ENCODE data around the gene ATXN7L2.

Gene ATXN7L2

GRCh38 chr1:109529881-109530456 is 46.3 kb downstream of the ATXN7L2 start:
- TF ChIP-seq SIN3A (IDR thresholded peaks at IDR 0.05; ENCODE audit: borderline replicate concordance, insufficient read depth, low read length) (no peak), TAF1 (IDR thresholded peaks at IDR 0.05; ENCODE audit: borderline replicate concordance, insufficient read depth, low read length) (no peak), POLR2AphosphoS5 (IDR thresholded peaks at IDR 0.05; ENCODE audit: low read depth, low read length) (no peak), FOXP2 (optimal IDR thresholded peaks at IDR 0.05; ENCODE audit: borderline replicate concordance, extremely low read depth, extremely low read length, insufficient read depth) (no peak)
- TF ChIP-seq, protein P1, sequence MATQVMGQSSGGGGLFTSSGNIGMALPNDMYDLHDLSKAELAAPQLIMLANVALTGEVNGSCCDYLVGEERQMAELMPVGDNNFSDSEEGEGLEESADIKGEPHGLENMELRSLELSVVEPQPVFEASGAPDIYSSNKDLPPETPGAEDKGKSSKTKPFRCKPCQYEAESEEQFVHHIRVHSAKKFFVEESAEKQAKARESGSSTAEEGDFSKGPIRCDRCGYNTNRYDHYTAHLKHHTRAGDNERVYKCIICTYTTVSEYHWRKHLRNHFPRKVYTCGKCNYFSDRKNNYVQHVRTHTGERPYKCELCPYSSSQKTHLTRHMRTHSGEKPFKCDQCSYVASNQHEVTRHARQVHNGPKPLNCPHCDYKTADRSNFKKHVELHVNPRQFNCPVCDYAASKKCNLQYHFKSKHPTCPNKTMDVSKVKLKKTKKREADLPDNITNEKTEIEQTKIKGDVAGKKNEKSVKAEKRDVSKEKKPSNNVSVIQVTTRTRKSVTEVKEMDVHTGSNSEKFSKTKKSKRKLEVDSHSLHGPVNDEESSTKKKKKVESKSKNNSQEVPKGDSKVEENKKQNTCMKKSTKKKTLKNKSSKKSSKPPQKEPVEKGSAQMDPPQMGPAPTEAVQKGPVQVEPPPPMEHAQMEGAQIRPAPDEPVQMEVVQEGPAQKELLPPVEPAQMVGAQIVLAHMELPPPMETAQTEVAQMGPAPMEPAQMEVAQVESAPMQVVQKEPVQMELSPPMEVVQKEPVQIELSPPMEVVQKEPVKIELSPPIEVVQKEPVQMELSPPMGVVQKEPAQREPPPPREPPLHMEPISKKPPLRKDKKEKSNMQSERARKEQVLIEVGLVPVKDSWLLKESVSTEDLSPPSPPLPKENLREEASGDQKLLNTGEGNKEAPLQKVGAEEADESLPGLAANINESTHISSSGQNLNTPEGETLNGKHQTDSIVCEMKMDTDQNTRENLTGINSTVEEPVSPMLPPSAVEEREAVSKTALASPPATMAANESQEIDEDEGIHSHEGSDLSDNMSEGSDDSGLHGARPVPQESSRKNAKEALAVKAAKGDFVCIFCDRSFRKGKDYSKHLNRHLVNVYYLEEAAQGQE (IDR thresholded peaks at IDR 0.05; ENCODE audit: insufficient read depth in 1 of 2, low read depth in 2 of 2, low read length in 2 of 2), result no peak

GRCh38 chr1:109530457-109531087 is 46.9 kb downstream of the ATXN7L2 start:
- TF ChIP-seq, protein P1 (IDR thresholded peaks at IDR 0.05; ENCODE audit: insufficient read depth in 1 of 2, low read depth in 2 of 2, low read length in 2 of 2), result no peak
- TF ChIP-seq POLR2AphosphoS5 (IDR thresholded peaks at IDR 0.05; ENCODE audit: low read depth, low read length) (no peak), TAF1 (IDR thresholded peaks at IDR 0.05; ENCODE audit: borderline replicate concordance, insufficient read depth, low read length) (no peak), FOXP2 (optimal IDR thresholded peaks at IDR 0.05; ENCODE audit: borderline replicate concordance, extremely low read depth, extremely low read length, insufficient read depth) (no peak), SIN3A (IDR thresholded peaks at IDR 0.05; ENCODE audit: borderline replicate concordance, insufficient read depth, low read length) (no peak)

- TF ChIP-seq, protein P1 (IDR thresholded peaks at IDR 0.05; ENCODE audit: insufficient read depth in 1 of 2, low read depth in 2 of 2, low read length in 2 of 2), result no peak
- TF ChIP-seq FOXP2 (optimal IDR thresholded peaks at IDR 0.05; ENCODE audit: borderline replicate concordance, extremely low read depth, extremely low read length, insufficient read depth) (no peak), TAF1 (IDR thresholded peaks at IDR 0.05; ENCODE audit: borderline replicate concordance, insufficient read depth, low read length) (no peak), POLR2AphosphoS5 (IDR thresholded peaks at IDR 0.05; ENCODE audit: low read depth, low read length) (no peak), SIN3A (IDR thresholded peaks at IDR 0.05; ENCODE audit: borderline replicate concordance, insufficient read depth, low read length) (no peak)
These were observed 47.7 kb downstream of the ATXN7L2 start for GRCh38 chr1:109531380-109531779.

DNA sequence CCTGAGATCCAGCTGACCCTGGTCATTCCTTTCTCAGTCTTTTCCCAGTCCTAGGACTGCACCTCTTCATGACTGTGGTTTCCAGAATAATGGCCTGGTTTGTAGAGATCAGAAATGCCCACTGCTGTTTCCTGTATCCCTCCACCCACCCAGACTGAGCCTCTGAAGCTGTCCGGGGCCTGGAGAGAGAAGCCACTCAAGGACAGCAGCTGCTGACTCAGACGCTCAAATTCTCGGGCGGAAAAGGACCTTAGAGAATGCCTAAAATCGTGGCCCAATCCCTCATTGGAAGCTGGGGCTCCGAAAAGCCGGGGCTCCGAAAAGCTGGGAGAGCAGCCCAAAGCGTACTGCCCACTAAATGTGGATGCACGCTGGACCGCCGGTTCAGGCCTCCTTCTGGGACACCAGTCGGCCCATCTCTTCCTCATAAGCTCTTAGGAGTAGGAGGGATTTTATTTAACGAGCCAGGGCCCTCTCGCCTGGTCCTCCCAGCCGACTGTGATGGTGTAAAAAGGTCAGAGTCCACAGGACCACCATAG is 48.2 kb downstream of the ATXN7L2 start:
- TF ChIP-seq TAF1 (IDR thresholded peaks at IDR 0.05; ENCODE audit: borderline replicate concordance, insufficient read depth, low read length), result no peak
- TF ChIP-seq, protein P1 (IDR thresholded peaks at IDR 0.05; ENCODE audit: insufficient read depth in 1 of 2, low read depth in 2 of 2, low read length in 2 of 2), result no peak
- no peak for TF ChIP-seq FOXP2 (optimal IDR thresholded peaks at IDR 0.05; ENCODE audit: borderline replicate concordance, extremely low read depth, extremely low read length, insufficient read depth)
- no peak for TF ChIP-seq SIN3A (IDR thresholded peaks at IDR 0.05; ENCODE audit: borderline replicate concordance, insufficient read depth, low read length)
- no peak for TF ChIP-seq POLR2AphosphoS5 (IDR thresholded peaks at IDR 0.05; ENCODE audit: low read depth, low read length)
